GM19239 (cell line): ENCODE data around the gene TNFSF13.

Experiments used
- DNase-seq: peaks from one replicate; pipeline ENCODE4 v3.0.0; 2011; ENCODE audit warnings: low spot score; ENCODE audit not compliant: insufficient read length
- FAIRE-seq: peaks from 2 replicates; lab custom pipeline; 2011; peaks lifted over from hg19 to GRCh38; lab: Jason Lieb, UNC

Gene TNFSF13, protein sequence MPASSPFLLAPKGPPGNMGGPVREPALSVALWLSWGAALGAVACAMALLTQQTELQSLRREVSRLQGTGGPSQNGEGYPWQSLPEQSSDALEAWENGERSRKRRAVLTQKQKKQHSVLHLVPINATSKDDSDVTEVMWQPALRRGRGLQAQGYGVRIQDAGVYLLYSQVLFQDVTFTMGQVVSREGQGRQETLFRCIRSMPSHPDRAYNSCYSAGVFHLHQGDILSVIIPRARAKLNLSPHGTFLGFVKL

DNA sequence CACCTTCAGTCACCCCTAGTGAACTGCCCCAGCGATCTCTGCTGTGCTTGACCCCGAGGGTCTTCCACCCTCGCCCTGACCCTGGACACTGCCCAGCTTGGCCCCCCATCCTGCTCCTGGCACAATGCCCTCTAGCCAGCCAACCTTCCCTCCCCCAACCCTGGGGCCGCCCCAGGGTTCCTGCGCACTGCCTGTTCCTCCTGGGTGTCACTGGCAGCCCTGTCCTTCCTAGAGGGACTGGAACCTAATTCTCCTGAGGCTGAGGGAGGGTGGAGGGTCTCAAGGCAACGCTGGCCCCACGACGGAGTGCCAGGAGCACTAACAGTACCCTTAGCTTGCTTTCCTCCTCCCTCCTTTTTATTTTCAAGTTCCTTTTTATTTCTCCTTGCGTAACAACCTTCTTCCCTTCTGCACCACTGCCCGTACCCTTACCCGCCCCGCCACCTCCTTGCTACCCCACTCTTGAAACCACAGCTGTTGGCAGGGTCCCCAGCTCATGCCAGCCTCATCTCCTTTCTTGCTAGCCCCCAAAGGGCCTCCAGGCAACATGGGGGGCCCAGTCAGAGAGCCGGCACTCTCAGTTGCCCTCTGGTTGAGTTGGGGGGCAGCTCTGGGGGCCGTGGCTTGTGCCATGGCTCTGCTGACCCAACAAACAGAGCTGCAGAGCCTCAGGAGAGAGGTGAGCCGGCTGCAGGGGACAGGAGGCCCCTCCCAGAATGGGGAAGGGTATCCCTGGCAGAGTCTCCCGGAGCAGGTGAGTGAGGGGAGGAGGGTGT, at the start of gene TNFSF13:
TSS of gene TNFSF13 (plus strand) at position 207 of the 776 bp plus-strand sequence. CDS start at position 497, 290 bp downstream.
- DNase-seq (no peak), FAIRE-seq (no peak)

DNA sequence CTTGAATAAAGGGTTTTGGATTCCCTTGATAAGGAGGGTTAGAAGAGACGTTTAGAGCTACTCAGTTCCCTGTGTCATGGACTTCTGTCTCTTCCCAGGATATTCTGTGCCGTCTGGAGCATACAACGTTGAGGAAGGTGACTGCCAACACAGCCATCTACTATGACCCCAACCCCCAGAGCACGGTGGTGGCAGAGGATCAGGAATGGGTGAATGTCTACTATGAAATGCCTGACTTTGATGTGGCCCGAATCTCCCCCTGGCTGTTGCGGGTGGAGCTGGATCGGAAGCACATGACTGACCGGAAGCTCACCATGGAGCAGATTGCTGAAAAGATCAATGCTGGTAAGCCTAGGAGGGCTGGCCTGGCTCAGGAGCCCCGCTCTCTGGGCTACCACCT, 49.7 kb upstream of the TNFSF13 start:
- DNase-seq (no peak), FAIRE-seq (no peak)

DNA sequence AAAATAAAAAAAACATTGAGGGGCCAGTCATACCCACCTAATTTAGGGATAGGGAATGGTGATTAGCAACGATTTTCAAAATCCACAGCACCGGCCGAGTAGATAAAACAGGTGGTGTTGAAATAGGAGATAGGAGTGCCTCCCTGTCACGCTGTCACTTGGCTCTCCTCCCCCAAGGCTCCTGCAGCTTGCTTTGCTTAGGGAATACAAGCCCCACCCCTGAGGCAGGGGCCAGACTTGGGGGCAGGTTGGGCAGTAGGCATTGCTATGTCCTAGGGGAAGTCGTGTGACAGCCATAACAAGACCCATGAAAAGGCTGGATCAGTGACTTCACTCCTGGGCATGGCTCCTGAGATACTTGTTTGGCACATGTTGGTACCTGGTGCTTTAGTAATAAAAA, 48.6 kb upstream of the TNFSF13 start:
- DNase-seq (no peak), FAIRE-seq (no peak)

DNA sequence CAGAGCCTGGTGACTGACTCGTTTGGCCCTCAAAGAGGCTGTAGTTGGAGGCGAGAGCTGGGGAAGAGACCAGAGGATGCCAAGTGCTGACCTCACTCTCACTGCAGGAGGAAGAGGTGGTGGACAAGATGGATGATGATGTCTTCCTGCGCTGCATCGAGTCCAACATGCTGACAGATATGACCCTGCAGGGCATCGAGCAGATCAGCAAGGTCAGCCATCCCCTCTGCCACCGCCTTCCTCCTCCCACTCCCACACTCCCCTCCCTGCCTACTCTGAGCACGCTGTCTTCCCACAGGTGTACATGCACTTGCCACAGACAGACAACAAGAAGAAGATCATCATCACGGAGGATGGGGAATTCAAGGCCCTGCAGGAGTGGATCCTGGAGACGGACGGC, 47.4 kb upstream of the TNFSF13 start:
- DNase-seq: no peak

DNA sequence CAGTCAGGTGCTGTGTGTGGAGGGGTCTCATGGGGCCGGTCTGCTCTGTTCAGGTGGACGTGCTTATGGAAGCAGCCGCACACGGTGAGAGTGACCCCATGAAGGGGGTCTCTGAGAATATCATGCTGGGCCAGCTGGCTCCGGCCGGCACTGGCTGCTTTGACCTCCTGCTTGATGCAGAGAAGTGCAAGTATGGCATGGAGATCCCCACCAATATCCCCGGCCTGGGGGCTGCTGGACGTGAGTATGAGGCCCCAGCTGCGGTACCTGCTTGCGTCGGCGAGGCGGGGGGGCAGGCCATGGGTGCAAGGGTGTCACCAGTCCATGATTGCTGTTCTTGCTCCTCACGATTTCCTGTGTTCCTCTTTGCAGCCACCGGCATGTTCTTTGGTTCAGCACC, 46.4 kb upstream of the TNFSF13 start:
- FAIRE-seq (no peak), DNase-seq (no peak)

More for the DNA sequence above, 47.4 kb upstream of the TNFSF13 start:
- FAIRE-seq: no peak

DNA sequence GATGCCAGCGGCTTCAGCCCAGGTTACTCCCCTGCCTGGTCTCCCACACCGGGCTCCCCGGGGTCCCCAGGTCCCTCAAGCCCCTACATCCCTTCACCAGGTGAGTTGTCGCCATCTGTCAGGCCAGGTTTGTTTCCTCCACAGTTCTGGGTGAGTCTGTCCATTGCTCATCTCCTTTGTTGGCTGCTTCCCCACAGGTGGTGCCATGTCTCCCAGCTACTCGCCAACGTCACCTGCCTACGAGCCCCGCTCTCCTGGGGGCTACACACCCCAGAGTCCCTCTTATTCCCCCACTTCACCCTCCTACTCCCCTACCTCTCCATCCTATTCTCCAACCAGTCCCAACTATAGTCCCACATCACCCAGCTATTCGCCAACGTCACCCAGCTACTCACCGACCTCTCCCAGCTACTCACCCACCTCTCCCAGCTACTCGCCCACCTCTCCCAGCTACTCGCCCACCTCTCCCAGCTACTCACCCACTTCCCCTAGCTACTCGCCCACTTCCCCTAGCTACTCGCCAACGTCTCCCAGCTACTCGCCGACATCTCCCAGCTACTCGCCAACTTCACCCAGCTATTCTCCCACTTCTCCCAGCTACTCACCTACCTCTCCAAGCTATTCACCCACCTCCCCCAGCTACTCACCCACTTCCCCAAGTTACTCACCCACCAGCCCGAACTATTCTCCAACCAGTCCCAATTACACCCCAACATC, 45.6 kb upstream of the TNFSF13 start:
- DNase-seq (no peak), FAIRE-seq (no peak)

DNA sequence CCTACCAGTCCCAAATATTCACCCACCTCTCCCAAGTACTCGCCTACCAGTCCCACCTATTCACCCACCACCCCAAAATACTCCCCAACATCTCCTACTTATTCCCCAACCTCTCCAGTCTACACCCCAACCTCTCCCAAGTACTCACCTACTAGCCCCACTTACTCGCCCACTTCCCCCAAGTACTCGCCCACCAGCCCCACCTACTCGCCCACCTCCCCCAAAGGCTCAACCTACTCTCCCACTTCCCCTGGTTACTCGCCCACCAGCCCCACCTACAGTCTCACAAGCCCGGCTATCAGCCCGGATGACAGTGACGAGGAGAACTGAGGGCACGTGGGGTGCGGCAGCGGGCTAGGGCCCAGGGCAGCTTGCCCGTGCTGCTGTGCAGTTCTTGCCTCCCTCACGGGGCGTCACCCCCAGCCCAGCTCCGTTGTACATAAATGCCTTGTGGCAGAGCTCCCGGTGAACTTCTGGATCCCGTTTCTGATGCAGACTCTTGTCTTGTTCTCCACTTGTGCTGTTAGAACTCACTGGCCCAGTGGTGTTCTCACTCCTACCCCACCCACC, 44.6 kb upstream of the TNFSF13 start:
- DNase-seq: no peak
- no peak for FAIRE-seq

DNA sequence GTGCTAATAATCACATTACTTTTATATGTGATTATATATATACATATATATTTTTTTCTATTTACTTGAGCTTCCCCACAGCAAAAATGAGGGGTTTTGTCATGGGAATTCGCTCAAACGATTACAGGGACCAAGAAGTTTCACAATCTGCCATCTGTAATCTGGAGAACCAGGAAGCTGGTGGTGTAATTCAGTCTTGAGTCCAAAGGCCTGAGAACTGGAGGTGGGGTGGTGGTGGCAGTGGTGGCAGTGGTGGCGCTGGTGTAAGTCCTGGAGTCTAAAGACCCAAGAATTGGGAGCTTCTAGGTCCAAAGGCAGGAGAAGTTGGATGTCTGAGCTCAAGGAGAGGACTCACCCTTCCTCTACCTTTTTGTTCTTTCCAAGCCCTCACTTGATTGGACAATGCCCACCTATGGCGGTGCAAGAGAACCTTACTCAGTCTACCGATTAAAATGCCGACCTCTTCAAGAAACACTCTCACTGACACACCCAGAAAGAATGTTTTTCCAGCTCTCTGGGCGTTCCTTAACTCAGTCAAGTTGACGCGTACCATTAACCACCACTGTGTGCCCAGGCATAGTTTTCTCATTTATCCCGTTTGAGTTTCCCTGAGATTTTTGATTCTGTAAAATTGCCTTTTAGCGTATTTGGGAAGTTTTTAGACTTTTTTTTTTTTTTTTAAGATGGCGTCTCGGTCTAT, 42.5 kb upstream of the TNFSF13 start:
- no peak for DNase-seq
- FAIRE-seq: no peak

DNA sequence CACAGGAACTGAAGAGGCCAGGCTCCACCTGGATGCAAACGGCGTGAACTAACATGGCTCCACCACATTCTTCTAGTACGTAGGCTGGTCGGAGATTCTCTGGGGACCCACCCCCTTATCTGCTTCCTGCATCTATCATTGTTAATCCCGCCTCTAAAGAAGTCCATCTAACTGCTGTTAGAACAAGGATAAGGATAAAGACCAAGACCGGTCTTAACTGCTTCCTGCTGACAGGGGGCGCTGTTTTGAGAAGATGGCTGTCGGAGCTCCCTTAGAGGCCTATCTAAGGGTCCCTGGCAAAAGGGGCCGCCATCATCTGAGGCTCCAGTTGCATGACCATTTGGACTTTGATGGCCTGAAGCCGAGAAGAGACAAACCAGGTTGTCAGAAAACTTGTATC, 35.5 kb upstream of the TNFSF13 start:
- DNase-seq (no peak), FAIRE-seq (peak; percentile 89)

DNA sequence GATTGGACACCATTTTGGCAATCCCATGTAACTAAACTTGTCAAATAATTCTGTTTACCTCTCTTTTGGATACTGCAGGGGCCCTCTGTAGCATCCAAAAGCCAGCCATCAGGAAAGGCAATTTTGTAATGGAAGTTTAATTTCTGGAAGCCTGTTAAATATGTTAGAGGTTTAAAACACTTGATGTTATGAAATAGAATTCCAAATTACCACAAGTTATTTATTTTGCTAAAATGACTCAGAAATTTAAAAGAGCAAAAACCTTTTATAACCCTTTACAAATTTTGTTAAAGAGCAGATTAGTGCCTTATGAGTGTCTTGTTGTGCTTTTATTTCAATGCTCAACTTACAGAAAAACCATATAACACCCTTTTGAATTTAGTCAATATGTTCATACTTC, 29.7 kb upstream of the TNFSF13 start:
- FAIRE-seq (no peak), DNase-seq (no peak)

DNA sequence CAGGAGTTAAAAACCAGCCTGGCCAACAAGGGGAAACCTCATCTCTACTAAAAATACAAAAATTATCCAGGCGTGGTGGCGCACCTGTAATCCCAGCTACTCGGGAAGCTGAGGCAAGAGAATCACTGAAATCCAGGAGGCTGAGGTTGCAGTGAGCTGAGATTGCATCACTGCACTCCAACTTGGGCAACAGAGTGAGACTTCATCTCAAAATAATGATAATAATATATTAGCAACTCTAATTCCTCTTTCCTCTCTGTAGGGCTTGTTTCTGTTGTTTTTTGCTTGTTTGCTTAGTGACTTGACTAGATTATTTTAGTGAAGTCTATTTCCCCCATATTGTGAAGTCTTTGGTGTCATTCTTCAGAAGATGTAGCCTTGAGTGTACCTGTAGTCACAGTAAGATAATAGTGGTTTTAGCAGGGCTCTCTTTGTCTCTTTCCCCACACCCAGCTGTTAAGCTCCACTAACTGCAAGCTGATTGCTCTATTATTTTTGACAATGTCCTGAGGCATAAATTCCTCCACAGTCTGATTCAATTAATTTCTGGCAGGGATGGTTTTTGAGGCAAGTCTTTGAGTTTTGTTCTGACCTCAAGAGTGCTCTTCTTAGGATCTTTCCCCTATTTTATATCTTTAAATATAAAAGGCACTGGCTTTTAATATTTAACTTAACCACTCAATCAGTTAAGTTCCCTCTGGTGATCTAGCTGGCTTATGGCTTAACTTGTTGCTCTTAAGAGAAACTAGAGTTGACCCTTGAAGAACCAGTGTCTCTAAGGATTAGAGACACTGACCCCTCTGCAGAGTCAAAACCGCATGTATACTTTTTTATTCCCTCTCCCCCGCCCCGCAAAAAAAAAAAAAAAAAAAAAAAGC, 28.3 kb upstream of the TNFSF13 start:
- FAIRE-seq: peak; percentile 60

DNA sequence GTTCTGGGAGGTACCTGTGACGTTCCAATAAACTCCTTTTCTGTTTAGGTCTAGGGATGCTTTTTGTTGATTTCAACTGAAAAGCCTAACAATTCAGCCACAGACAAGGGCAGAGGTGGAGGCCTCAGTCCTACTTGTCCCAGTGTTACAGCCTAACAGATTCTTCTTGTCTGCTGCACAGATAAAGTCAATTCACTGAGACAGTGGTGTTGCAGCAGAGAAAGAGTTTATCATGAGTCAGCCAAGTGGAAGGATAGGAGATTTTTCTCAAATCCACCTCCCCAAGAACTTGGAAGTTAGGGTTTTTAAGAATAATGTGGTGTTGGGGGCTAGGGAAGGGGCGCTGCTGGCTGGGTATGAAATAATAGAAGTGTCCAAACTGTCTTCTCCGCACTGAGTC, 20.5 kb upstream of the TNFSF13 start:
- FAIRE-seq (no peak), DNase-seq (no peak)

More for the DNA sequence above, 28.3 kb upstream of the TNFSF13 start:
- DNase-seq: no peak

DNA sequence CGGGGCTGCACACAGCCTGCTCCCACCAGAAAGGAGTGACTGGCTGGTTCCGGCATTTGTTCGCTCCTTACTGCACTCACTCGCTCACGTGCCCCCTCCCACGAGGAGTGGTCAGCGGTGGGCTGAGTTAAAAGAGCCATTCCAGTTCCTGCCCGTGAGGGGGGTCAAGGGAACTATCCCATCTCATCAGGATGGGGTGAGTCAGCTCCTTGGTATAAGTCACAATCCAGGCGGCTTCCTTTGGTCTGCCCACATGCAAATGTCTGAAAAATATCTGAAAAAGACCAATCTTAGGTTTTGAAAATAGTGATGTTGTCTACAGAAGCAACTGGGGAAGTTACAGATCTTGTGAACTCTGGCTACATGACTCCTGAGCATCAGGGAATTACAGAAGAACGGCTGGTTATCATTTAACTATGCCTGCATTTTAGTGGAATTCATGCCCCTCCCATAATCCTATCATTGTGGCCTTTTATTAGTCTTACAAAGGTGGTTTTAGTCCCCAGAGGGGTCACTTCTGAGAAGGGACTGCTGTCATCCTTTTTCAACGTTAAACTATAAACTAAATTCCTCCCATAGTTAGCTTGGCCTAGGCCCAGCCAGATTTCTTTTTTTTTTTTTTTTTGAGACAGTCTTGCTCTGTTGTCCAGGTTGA, 19.5 kb upstream of the TNFSF13 start:
- DNase-seq (no peak), FAIRE-seq (no peak)

DNA sequence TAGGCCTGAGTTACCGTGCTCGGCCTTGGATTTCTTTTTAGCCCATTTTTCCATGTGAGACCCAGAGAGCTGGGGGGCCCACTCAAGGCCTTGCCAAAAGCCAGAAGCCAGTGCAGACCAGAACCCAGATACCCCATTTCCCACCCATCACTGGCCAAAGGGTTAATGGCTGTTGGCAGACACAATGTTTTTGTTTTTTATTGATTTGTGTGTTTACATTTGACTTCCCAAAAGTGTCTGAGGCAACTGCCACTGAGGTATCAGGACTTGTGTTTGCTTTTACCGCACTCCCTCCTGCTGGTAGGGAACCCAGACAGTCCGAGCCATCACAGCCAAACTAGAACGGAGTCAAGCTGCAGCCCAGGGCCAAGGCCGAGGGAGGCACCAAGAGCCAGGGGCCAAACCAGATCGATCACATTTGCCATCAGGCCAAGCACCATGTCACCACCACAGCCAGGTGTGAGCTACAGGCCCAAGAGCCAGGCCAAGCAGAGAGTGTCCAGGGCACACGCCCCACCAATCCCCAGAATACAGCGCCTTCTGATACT, 17.4 kb upstream of the TNFSF13 start:
- FAIRE-seq (no peak), DNase-seq (no peak)

DNA sequence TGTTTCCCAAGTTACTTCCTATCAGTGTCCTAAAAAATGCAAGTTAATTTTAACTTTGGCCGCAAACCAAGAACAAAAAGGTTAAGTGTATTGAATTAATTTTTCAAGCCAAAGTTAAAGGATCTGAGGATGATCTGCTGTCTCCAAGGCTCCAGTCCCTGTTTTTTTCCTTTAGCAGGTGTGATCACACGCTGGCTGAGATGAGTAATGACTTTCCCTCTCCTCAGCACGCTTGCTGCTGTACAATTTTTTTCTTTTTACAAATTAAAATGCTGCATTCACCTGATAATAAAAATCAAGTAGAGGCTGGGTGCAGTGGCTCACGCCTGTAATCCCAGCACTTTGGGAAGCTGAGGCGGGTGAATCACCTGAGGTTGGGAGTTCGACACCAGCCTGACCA, 13.6 kb upstream of the TNFSF13 start:
- FAIRE-seq (no peak), DNase-seq (no peak)

DNA sequence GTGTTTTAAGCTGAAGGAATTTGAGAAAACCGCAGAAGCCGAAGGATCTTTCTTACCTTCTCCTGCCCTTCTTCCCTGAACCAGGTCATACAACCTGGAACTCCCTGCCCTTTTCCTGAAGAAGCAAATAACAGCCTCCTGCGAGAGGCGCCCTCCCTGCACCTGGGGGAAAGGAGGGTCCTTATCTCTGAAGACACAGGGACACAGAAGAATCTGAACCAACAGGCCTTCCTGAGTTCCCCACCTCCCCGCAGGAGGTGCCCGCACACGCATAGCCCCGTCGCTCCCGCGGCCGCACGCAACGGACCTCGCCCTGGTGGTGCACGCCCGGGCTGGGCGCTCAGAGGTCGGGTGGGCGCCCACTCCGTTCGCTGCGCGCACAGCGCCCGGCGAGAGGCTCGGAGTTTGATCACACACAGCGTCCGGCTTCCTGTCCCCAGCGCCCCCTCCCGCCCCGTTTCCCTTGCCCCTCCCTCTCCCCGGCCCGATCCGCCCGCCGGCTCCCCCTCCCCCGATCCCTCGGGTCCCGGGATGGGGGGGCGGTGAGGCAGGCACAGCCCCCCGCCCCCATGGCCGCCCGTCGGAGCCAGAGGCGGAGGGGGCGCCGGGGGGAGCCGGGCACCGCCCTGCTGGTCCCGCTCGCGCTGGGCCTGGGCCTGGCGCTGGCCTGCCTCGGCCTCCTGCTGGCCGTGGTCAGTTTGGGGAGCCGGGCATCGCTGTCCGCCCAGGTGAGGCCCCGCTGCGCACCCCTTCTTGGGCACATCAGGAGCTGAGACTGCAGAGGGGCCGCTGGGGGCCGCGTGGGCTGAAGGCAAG, 9.8 kb upstream of the TNFSF13 start, which contains the start of gene TNFSF12:
TSS of gene TNFSF12 (plus strand) at position 474 of the 816 bp plus-strand sequence. CDS start at position 570, 96 bp downstream.
- FAIRE-seq (peak; percentile 75), DNase-seq (no peak)

DNA sequence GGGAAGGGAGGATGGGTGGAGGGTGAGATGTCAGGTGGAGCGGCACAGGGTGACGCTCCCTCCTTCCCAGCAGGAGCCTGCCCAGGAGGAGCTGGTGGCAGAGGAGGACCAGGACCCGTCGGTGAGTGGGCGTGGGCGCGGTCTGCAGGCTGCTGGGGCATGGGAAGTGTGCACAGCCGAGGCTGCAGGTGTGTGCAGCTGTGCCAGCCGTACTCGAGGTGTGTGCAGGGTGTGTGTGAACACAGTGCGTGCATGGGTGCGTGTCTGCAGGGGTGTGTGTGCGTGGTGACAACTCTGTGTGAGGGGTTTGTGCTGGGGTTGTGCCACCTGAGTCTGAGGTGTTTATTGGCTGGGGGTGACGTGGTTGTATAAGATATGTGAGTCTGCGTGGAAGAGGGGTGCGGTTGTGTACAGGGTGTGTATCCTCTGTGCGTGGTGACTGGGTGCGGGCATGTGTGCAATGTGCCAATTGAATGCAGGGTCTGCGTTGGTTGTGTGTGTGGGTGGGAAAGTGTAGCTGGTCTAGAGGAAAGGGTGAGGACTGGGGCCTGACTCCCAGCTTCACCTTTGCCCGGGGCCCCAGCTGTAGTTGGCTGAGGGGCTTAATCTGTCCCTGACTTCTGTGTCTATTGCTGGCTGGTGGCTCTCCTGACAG, 9.0 kb upstream of the TNFSF13 start:
- FAIRE-seq: peak; percentile 37

More for the DNA sequence above, 9.0 kb upstream of the TNFSF13 start:
- DNase-seq: no peak
